Measurements from ENCODE around the gene VEGFD. TPM values are rescaled to one million over a fixed set of nuclear protein-coding genes. Genes with fewer than 3 reads are reported as not detected.

Gene VEGFD
- total RNA-seq, 1 experiment from 2014 or later: 0.62 TPM

DNA sequence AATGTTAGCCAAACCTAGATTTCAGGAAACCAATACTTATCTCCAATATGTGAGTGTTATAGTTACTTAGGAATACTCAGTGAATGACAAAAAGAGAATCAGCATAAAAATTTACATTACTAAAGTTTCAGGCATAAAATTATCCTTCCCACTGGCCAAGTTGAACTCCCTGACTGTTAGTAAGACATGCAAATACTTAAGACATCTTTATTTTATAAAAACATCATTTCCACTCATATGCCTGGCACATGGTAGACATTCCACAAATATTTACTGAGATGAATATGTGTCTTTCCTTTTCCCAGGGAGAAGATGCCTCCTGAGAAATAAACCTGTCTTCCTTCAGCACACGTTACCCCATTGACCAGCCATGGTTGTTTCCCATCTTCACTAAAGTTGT lies 7.3 kb downstream of the VEGFD start:
- TF ChIP-seq EZH2 (IDR thresholded peaks at IDR 0.05; ENCODE audit: borderline replicate concordance, low read depth, low read length, poor library complexity, severe bottlenecking) (no peak), CTCF (conservative IDR thresholded peaks at IDR 0.05; ENCODE audit: low read depth, low read length) (no peak)
- no peaks in the 10 kb centered on the region for H3K9me3 ChIP-seq (ENCODE audit: low read depth, low read length, poor library complexity, severe bottlenecking)
- DNase-seq (ENCODE audit: low spot score): no peak
- intact Hi-C loops (cut with micrococcal nuclease; ENCODE audit: unreplicated experiment): no loop called here
- no peak overlapping the region for H3K4me3 ChIP-seq (ENCODE audit: low read depth, low read length, poor library complexity, severe bottlenecking)
- ChIA-PET POLR2A (ENCODE audit: low non-redundant PET) (no interaction called here), CTCF (no interaction called here)
- no peaks in the 10 kb centered on the region for H3K4me1 ChIP-seq (ENCODE audit: insufficient read depth, low read length, poor library complexity, severe bottlenecking)
- H3K27ac ChIP-seq (ENCODE audit: low read depth, low read length, poor library complexity, severe bottlenecking): no peak overlapping the region
- BruUV-seq (replicated peaks): no TSS peak
- H3K36me3 ChIP-seq (ENCODE audit: insufficient read depth, low read length, poor library complexity, severe bottlenecking): no peaks in the 10 kb centered on the region
- H3K27me3 ChIP-seq (replicated peaks; ENCODE audit: insufficient read depth, low read depth, low read length, poor library complexity): no peaks in the 10 kb centered on the region

DNA sequence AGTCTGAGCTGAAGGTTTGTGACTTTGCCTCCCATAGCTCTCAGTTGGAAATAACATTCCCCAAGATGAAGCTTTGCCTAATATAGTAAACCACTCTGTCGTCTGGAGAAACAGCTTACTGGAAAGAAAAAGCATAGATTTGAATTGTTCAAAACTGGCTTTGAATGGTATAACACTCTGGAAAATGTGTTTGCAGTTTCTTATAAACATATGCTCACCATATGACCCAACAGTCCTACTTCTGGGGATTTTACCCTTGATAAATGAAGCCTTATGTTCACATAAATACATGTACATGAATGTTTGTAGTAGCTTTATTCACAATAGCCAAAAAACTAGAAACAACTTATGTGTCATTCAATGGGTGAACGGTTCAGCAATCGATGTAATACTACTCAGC lies 10.2 kb downstream of the VEGFD start:
- Histone ChIP-seq H3K4me1 (ENCODE audit: insufficient read depth, low read length, poor library complexity, severe bottlenecking) (no peaks in the 10 kb centered on the region), H3K4me3 (ENCODE audit: low read depth, low read length, poor library complexity, severe bottlenecking) (no peak overlapping the region), H3K36me3 (ENCODE audit: insufficient read depth, low read length, poor library complexity, severe bottlenecking) (no peaks in the 10 kb centered on the region), H3K9me3 (ENCODE audit: low read depth, low read length, poor library complexity, severe bottlenecking) (no peaks in the 10 kb centered on the region), H3K27ac (ENCODE audit: low read depth, low read length, poor library complexity, severe bottlenecking) (no peak overlapping the region), H3K27me3 (replicated peaks; ENCODE audit: insufficient read depth, low read depth, low read length, poor library complexity) (no peaks in the 10 kb centered on the region)
- intact Hi-C loops (cut with micrococcal nuclease; ENCODE audit: unreplicated experiment): no loop called here
- BruUV-seq (replicated peaks): no TSS peak
- CTCF ChIA-PET: no interaction called here
- no peak for DNase-seq (ENCODE audit: low spot score)
- POLR2A ChIA-PET (ENCODE audit: low non-redundant PET): no interaction called here
- no peak for TF ChIP-seq CTCF (conservative IDR thresholded peaks at IDR 0.05; ENCODE audit: low read depth, low read length)
- no peak for TF ChIP-seq EZH2 (IDR thresholded peaks at IDR 0.05; ENCODE audit: borderline replicate concordance, low read depth, low read length, poor library complexity, severe bottlenecking)

DNA sequence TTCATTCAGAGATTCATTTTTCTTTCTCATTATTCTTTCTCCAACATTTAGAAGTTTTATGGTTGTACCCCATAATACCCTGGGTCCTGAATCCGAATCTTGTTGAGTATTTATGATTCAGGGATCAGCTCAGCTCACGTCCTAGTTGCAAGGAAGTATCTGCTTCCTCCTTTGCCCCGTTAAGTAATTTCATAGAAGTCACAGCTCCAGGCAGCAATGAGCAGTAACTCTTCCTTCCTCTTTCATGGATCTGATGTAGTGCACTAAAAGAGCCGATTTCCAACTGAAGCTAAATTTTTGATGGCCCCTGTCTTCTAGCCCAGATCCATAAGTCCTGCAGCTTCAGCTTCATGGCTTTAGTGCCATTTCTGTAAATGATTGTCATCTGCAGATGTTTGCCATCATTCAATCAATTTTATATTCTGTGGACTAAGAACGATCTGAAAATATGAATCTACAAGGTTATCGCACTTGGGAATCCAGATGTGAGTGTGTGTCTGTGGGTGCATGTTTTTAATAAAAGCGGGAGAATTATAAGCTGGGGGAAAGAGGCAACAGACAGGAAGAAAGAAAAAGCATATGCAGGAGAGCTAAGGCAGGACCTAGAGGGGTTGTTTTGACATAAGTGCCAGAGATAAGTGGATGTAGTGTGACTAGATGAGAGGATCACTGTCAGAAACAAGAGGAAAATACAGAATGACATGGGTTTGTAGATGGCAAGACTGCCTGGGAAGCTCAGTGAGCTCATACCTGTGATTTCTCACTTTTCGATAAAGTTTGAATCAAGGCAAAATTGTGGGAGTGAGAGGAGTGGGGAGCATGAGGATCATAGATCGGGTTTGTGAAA lies 17.5 kb downstream of the VEGFD start:
- Histone ChIP-seq H3K27me3 (replicated peaks; ENCODE audit: insufficient read depth, low read depth, low read length, poor library complexity) (peaks cover 8% of the 10 kb centered on the region), H3K36me3 (ENCODE audit: insufficient read depth, low read length, poor library complexity, severe bottlenecking) (no peaks in the 10 kb centered on the region), H3K27ac (ENCODE audit: low read depth, low read length, poor library complexity, severe bottlenecking) (no peak overlapping the region), H3K4me1 (ENCODE audit: insufficient read depth, low read length, poor library complexity, severe bottlenecking) (no peaks in the 10 kb centered on the region), H3K9me3 (ENCODE audit: low read depth, low read length, poor library complexity, severe bottlenecking) (no peaks in the 10 kb centered on the region), H3K4me3 (ENCODE audit: low read depth, low read length, poor library complexity, severe bottlenecking) (no peak overlapping the region)
- POLR2A ChIA-PET (ENCODE audit: low non-redundant PET): no interaction called here
- intact Hi-C loops (cut with micrococcal nuclease; ENCODE audit: unreplicated experiment): no loop called here
- DNase-seq (ENCODE audit: low spot score): no peak
- no peak for TF ChIP-seq CTCF (conservative IDR thresholded peaks at IDR 0.05; ENCODE audit: low read depth, low read length)
- TF ChIP-seq EZH2 (IDR thresholded peaks at IDR 0.05; ENCODE audit: borderline replicate concordance, low read depth, low read length, poor library complexity, severe bottlenecking): no peak
- BruUV-seq (replicated peaks): no TSS peak
- CTCF ChIA-PET: no interaction called here

Measured in A673 (cell line).